ENCODE measurements around the gene RAPGEF1. TPM values are rescaled to one million over a fixed set of nuclear protein-coding genes. Genes with fewer than 3 reads are reported as not detected.

Gene RAPGEF1
- total and polyA plus RNA-seq, 2 experiments from 2014 or later, result 3.3 to 24.1 TPM

DNA sequence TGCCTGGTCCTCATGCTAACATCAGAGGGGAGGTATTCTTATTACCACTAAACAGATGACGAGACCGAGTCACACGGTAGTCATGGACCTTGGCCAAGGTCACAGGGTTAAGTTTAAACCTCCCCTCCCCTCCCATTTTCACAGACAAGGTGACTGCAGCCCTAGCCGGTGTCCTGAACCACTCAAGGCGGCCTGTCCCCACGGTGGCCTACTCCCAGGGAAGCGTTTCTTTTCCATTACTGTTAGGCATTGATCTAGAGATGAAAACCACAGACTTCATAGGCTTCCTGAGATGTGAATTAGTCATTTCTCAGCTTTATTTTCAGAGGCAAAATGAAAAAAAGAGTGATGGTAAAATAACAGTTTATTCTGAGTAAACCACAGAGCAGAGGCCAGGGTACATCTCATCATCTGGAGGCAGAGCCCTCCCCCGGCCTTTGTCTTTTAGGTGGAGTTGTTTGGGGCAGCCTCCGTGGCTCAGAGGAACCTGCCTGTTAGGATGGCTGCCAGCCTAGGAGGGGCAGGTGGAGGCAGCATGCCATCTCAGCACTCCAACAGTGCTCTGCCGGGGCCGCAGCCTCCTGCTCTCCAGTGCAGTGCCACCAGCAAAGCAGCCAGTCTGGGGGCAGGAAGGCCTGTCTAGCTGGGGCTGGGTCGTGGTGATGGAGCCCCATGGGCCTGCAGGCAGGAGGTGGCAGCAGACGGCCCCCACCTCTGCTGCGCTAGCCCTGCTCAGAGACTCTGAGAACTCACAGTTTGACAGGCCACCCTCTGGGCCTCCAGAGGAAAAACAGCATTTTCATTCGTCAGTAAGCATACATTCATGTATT is 71.2 kb downstream of the RAPGEF1 start:
- TF ChIP-seq EZH2 (IDR thresholded peaks at IDR 0.05; ENCODE audit: insufficient read depth, poor library complexity, severe bottlenecking) (no peak), EZH2phosphoT487 (IDR thresholded peaks at IDR 0.05; ENCODE audit: insufficient read depth, low read depth) (0 out of 2 replicates have a peak, but pooled peaks have one; percentile 33)
- Histone ChIP-seq H3K36me3 (ENCODE audit: low read depth) (no peaks in the 10 kb centered on the region), H3K27ac (peak overlapping the region; percentile 71), H3K79me2 (ENCODE audit: insufficient read depth) (peaks cover 84% of the 10 kb centered on the region), H3K4me3 (0 out of 2 replicates have a peak overlapping the region, but pooled peaks have one; percentile 8), H3K4me2 (ENCODE audit: unreplicated experiment) (peak overlapping the region; percentile 33), H3K9me3 (ENCODE audit: low read depth) (no peaks in the 10 kb centered on the region), H3K27me3 (replicated peaks; ENCODE audit: insufficient read depth) (no peaks in the 10 kb centered on the region), H3K9ac (peak overlapping the region; percentile 26; the same call in 1 of the 2 replicates), H4K20me1 (ENCODE audit: insufficient read depth) (no peaks in the 10 kb centered on the region), H3K4me1 (ENCODE audit: insufficient read depth) (peaks cover 28% of the 10 kb centered on the region), H3F3A (ENCODE audit: insufficient read depth) (peaks cover 12% of the 10 kb centered on the region), H2AFZ (no peak overlapping the region), H3K9me2 (ENCODE audit: insufficient read depth) (no peaks in the 10 kb centered on the region)
- peak; percentile 85 for DNase-seq
- in situ Hi-C loops (cut with MboI), result no loop called here
- 28 to 30% methylated on average over 15 of the region's 15 CpGs for WGBS, 2 experiments (ENCODE audit: low coverage in 1 of 2, low lambda C conversion rate in 2 of 2, missing lambda C conversion rate in 2 of 2)

DNA sequence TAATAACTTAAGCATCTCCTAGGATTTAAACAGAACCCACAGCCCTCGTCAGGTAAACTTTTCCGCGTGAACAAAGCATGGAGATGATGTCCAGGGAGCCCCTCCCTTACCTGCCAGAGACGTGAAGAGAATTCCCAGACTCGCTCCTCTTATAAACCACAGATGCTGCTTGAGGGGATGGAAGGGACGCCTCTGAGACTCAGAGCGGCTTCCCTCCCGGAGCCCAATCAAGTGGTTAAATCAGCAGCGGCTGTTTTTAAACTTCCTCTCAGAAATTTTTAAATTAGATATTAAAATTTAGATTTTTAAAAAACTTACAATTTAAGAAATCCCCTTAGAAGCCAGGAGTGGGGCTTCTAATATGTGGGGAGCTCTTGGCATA is 71.8 kb downstream of the RAPGEF1 start:
- H3K9ac ChIP-seq, result peak overlapping the region; percentile 26; the same call in 1 of the 2 replicates
- H3K27me3 ChIP-seq (replicated peaks; ENCODE audit: insufficient read depth), result no peaks in the 10 kb centered on the region

DNA sequence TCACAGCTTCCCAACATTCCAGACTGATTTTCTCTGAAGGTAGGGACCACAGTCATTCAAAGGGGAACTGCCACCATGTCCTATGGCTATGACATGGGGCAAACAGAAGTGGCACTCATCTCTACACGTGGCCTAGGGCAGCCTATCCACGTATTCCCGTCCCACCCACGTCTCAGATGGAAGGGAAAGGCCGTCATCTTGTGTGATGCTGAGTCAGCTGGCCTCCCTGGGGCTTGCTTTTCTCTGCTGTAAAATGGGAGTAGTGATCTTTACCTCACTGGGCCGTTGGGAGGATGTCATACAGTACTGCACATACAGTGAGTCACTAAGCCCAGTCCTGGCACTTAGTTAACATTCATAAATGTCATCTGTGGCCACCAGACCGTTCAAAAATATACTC is 72.3 kb downstream of the RAPGEF1 start:
- 3 to 16% methylated on average over 7 of the region's 7 CpGs for WGBS, 2 experiments (ENCODE audit: low coverage in 1 of 2, low lambda C conversion rate in 2 of 2, missing lambda C conversion rate in 2 of 2)
- Histone ChIP-seq H2AFZ (no peak overlapping the region), H3K4me2 (ENCODE audit: unreplicated experiment) (no peak overlapping the region), H3K4me1 (ENCODE audit: insufficient read depth) (peaks cover 28% of the 10 kb centered on the region), H3K9ac (no peak overlapping the region), H4K20me1 (ENCODE audit: insufficient read depth) (no peaks in the 10 kb centered on the region), H3K27me3 (replicated peaks; ENCODE audit: insufficient read depth) (no peaks in the 10 kb centered on the region), H3K9me2 (ENCODE audit: insufficient read depth) (no peaks in the 10 kb centered on the region), H3K27ac (peak overlapping the region; percentile 71), H3K36me3 (ENCODE audit: low read depth) (no peaks in the 10 kb centered on the region), H3F3A (ENCODE audit: insufficient read depth) (peaks cover 12% of the 10 kb centered on the region), H3K79me2 (ENCODE audit: insufficient read depth) (peaks cover 76% of the 10 kb centered on the region), H3K4me3 (no peak overlapping the region), H3K9me3 (ENCODE audit: low read depth) (no peaks in the 10 kb centered on the region)
- in situ Hi-C loops (cut with MboI), result no loop called here
- DNase-seq, result peak; percentile 52
- TF ChIP-seq EZH2 (IDR thresholded peaks at IDR 0.05; ENCODE audit: insufficient read depth, poor library complexity, severe bottlenecking) (no peak), EZH2phosphoT487 (IDR thresholded peaks at IDR 0.05; ENCODE audit: insufficient read depth, low read depth) (no peak)

More for the DNA sequence above, 71.8 kb downstream of the RAPGEF1 start:
- Histone ChIP-seq H3K4me1 (ENCODE audit: insufficient read depth) (peaks cover 28% of the 10 kb centered on the region), H3K9me3 (ENCODE audit: low read depth) (no peaks in the 10 kb centered on the region), H3K79me2 (ENCODE audit: insufficient read depth) (peaks cover 81% of the 10 kb centered on the region), H3K27ac (peak overlapping the region; percentile 71), H3F3A (ENCODE audit: insufficient read depth) (peaks cover 12% of the 10 kb centered on the region), H2AFZ (no peak overlapping the region), H3K4me3 (0 out of 2 replicates have a peak overlapping the region, but pooled peaks have one; percentile 8), H3K9me2 (ENCODE audit: insufficient read depth) (no peaks in the 10 kb centered on the region), H3K36me3 (ENCODE audit: low read depth) (no peaks in the 10 kb centered on the region), H4K20me1 (ENCODE audit: insufficient read depth) (no peaks in the 10 kb centered on the region), H3K4me2 (ENCODE audit: unreplicated experiment) (peak overlapping the region; percentile 33)
- in situ Hi-C loops (cut with MboI), result no loop called here
- TF ChIP-seq EZH2phosphoT487 (IDR thresholded peaks at IDR 0.05; ENCODE audit: insufficient read depth, low read depth), result no peak
- TF ChIP-seq EZH2 (IDR thresholded peaks at IDR 0.05; ENCODE audit: insufficient read depth, poor library complexity, severe bottlenecking), result no peak
- 60 to 65% methylated on average over 9 of the region's 9 CpGs for WGBS, 2 experiments (ENCODE audit: low coverage in 1 of 2, low lambda C conversion rate in 2 of 2, missing lambda C conversion rate in 2 of 2)
- DNase-seq, result no peak

DNA sequence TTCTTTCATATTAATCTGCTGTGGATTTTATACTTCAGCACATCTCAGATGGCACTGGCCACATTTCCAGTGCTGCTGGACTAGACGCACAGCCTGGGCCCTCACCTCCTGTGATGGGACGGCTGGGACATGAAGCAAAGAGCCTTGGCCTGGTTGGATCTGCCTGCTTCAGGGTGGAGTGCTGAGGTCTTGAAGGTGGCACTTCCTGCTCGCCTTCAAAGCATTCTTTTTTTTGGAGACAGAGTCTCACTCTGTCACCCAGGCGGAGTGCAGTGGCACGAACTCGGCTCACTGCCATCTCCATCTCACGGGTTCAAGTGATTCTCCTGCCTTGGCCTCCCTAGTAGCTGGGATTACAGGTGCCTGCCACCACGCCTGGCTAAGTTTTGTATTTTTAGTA is 73.1 kb downstream of the RAPGEF1 start:
- no peaks in the 10 kb centered on the region for H4K20me1 ChIP-seq (ENCODE audit: insufficient read depth)
- TF ChIP-seq EZH2 (IDR thresholded peaks at IDR 0.05; ENCODE audit: insufficient read depth, poor library complexity, severe bottlenecking), result no peak
- TF ChIP-seq EZH2phosphoT487 (IDR thresholded peaks at IDR 0.05; ENCODE audit: insufficient read depth, low read depth), result no peak
- H3K27me3 ChIP-seq (replicated peaks; ENCODE audit: insufficient read depth), result no peaks in the 10 kb centered on the region
- H3F3A ChIP-seq (ENCODE audit: insufficient read depth), result peaks cover 12% of the 10 kb centered on the region
- no peak overlapping the region for H3K4me2 ChIP-seq (ENCODE audit: unreplicated experiment)
- H3K9ac ChIP-seq, result no peak overlapping the region
- no peak overlapping the region for H3K27ac ChIP-seq
- H3K4me3 ChIP-seq, result no peak overlapping the region
- no peaks in the 10 kb centered on the region for H3K9me3 ChIP-seq (ENCODE audit: low read depth)
- 97 to 98% methylated on average over 8 of the region's 8 CpGs for WGBS, 2 experiments (ENCODE audit: low coverage in 1 of 2, low lambda C conversion rate in 2 of 2, missing lambda C conversion rate in 2 of 2)
- no peaks in the 10 kb centered on the region for H3K36me3 ChIP-seq (ENCODE audit: low read depth)
- peaks cover 28% of the 10 kb centered on the region for H3K4me1 ChIP-seq (ENCODE audit: insufficient read depth)
- in situ Hi-C loops (cut with MboI), result no loop called here
- H2AFZ ChIP-seq, result no peak overlapping the region
- no peak for DNase-seq
- peaks cover 74% of the 10 kb centered on the region for H3K79me2 ChIP-seq (ENCODE audit: insufficient read depth)
- H3K9me2 ChIP-seq (ENCODE audit: insufficient read depth), result no peaks in the 10 kb centered on the region
